Measurements from ENCODE around the gene RPRD2. TPM values are rescaled to one million over a fixed set of nuclear protein-coding genes. Genes with fewer than 3 reads are reported as not detected.

RPRD2 gene
- total and polyA plus RNA-seq, 2 donors (not counting 1 experiment from before 2014, with no cell fraction given): 16.6 to 49.1 TPM

GRCh38 chr1:150512846-150513245 is 148.9 kb downstream of the RPRD2 start:
- no peak overlapping the region for H3K27ac Mint-ChIP-seq

GRCh38 chr1:150513351-150513791 is 149.4 kb downstream of the RPRD2 start:
- intact Hi-C loops (cut with micrococcal nuclease): no loop called here

More at GRCh38 chr1:150512846-150513245, 148.9 kb downstream of the RPRD2 start:
- no peaks in the 10 kb centered on the region for H4K20me1 ChIP-seq (ENCODE audit: control insufficient read depth, insufficient read depth, low read length, poor library complexity, severe bottlenecking)
- H3K36me3 ChIP-seq (replicated peaks in 1 of 2; ENCODE audit: control extremely low read depth in 1 of 2, control insufficient read depth in 1 of 2, extremely low read depth in 1 of 2, insufficient read depth in 2 of 2, low read length in 1 of 2): no peaks in the 10 kb centered on the region
- no peak overlapping the region for H2AFZ ChIP-seq (ENCODE audit: insufficient read depth, low read depth, low read length, poor library complexity, severe bottlenecking)
- H3K4me2 ChIP-seq (replicated peaks; ENCODE audit: low read depth, low read length, poor library complexity, severe bottlenecking): no peak overlapping the region
- DNase-seq (no peak), ATAC-seq (ENCODE audit: low read depth) (no peak)
- H3K9me3 Mint-ChIP-seq (ENCODE audit: insufficient read depth): no peaks in the 10 kb centered on the region
- TF ChIP-seq EZH2 (IDR thresholded peaks at IDR 0.05; ENCODE audit: borderline replicate concordance, insufficient read depth, low read depth, low read length, poor library complexity, severe bottlenecking) (no peak), CTCF (IDR thresholded peaks at IDR 0.05) (no peak)
- H3K27me3 ChIP-seq (replicated peaks in 1 of 4; ENCODE audit: control extremely low read depth in 1 of 4, control insufficient read depth in 3 of 4, insufficient read depth in 4 of 4, low read length in 3 of 4): no peaks in the 10 kb centered on the region
- H3K4me3 ChIP-seq (ENCODE audit: control extremely low read depth in 1 of 5, extremely low read depth in 1 of 5, insufficient read depth in 1 of 5, low read depth in 2 of 5, low read length in 4 of 5): no peak overlapping the region
- no peaks in the 10 kb centered on the region for H3K9me3 ChIP-seq (ENCODE audit: control extremely low read depth in 1 of 3, control insufficient read depth in 2 of 3, insufficient read depth in 1 of 3, low read length in 2 of 3)
- H3K27ac ChIP-seq (ENCODE audit: low read length in 2 of 2): no peak overlapping the region
- WGBS (ENCODE audit: insufficient coverage): no CpG with 5 or more reads among the region's 2 CpGs
- H3K4me1 Mint-ChIP-seq: peaks cover 24% of the 10 kb centered on the region
- POLR2A ChIA-PET: no interaction called here
- intact Hi-C loops (cut with micrococcal nuclease): no loop called here
- peaks cover 3% of the 10 kb centered on the region for H3K79me2 ChIP-seq (ENCODE audit: control insufficient read depth, insufficient read depth, low read length)
- no peaks in the 10 kb centered on the region for H3K27me3 Mint-ChIP-seq
- H3K4me3 Mint-ChIP-seq: no peak overlapping the region
- peaks cover 22 to 26% of the 10 kb centered on the region in 2 donors for H3K4me1 ChIP-seq (ENCODE audit: control insufficient read depth in 2 of 2, insufficient read depth in 2 of 2, low read length in 2 of 2)
- no peak overlapping the region for H3K9ac ChIP-seq (ENCODE audit: low read length)
- CTCF ChIA-PET: no interaction called here

More at GRCh38 chr1:150513351-150513791, 149.4 kb downstream of the RPRD2 start:
- Histone ChIP-seq H3K9me3 (ENCODE audit: control extremely low read depth in 1 of 3, control insufficient read depth in 2 of 3, insufficient read depth in 1 of 3, low read length in 2 of 3) (no peaks in the 10 kb centered on the region), H3K27ac (ENCODE audit: low read length in 2 of 2) (no peak overlapping the region), H3K4me3 (ENCODE audit: control extremely low read depth in 1 of 5, extremely low read depth in 1 of 5, insufficient read depth in 1 of 5, low read depth in 2 of 5, low read length in 4 of 5) (no peak overlapping the region), H4K20me1 (ENCODE audit: control insufficient read depth, insufficient read depth, low read length, poor library complexity, severe bottlenecking) (no peaks in the 10 kb centered on the region), H3K9ac (ENCODE audit: low read length) (no peak overlapping the region), H3K79me2 (ENCODE audit: control insufficient read depth, insufficient read depth, low read length) (peaks cover 3% of the 10 kb centered on the region), H3K4me2 (replicated peaks; ENCODE audit: low read depth, low read length, poor library complexity, severe bottlenecking) (no peak overlapping the region), H3K4me1 (ENCODE audit: control insufficient read depth in 2 of 2, insufficient read depth in 2 of 2, low read length in 2 of 2) (peaks cover 22 to 26% of the 10 kb centered on the region in 2 donors), H3K36me3 (replicated peaks in 1 of 2; ENCODE audit: control extremely low read depth in 1 of 2, control insufficient read depth in 1 of 2, extremely low read depth in 1 of 2, insufficient read depth in 2 of 2, low read length in 1 of 2) (no peaks in the 10 kb centered on the region), H2AFZ (ENCODE audit: insufficient read depth, low read depth, low read length, poor library complexity, severe bottlenecking) (no peak overlapping the region), H3K27me3 (replicated peaks in 1 of 4; ENCODE audit: control extremely low read depth in 1 of 4, control insufficient read depth in 3 of 4, insufficient read depth in 4 of 4, low read length in 3 of 4) (no peaks in the 10 kb centered on the region)
- Mint-ChIP-seq H3K27ac (no peak overlapping the region), H3K27me3 (no peaks in the 10 kb centered on the region), H3K9me3 (ENCODE audit: insufficient read depth) (no peaks in the 10 kb centered on the region), H3K4me3 (peak overlapping the region; percentile 70), H3K4me1 (peaks cover 25% of the 10 kb centered on the region)
- no peak for ATAC-seq (ENCODE audit: low read depth)
- POLR2A ChIA-PET: no interaction called here
- CTCF ChIA-PET: interaction anchor here (0.7 kb wide), 2 partner anchors 149 to 1331 kb away, joined by 3 read pairs; no protein-coding TSS in a partner anchor
- no peak for DNase-seq
- 93% methylated on average over 6 of the region's 7 CpGs for WGBS (ENCODE audit: insufficient coverage)
- no peak for TF ChIP-seq CTCF (IDR thresholded peaks at IDR 0.05)
- TF ChIP-seq EZH2 (IDR thresholded peaks at IDR 0.05; ENCODE audit: borderline replicate concordance, insufficient read depth, low read depth, low read length, poor library complexity, severe bottlenecking): no peak
